Loucy (cell line): ENCODE data around the gene BAG1.

Experiments used
- CTCF ChIP-seq: fragments of 200-600 bp; sonication (generic); conservative IDR thresholded peaks from 2 replicates; pipeline ENCODE4 v1.5.1; 2014; ENCODE audit warnings: mild to moderate bottlenecking, antibody characterized with exemption, low read length
- EZH2phosphoT487 ChIP-seq: fragments of 200-600 bp; IDR thresholded peaks from 2 replicates; pipeline ENCODE4 v1.6.1; 2018; ENCODE audit warnings: antibody characterized with exemption, mild to moderate bottlenecking, moderate library complexity, borderline replicate concordance

GRCh38 chr9:33232815-33233214 is 31.7 kb downstream of the BAG1 start:
- TF ChIP-seq CTCF (no peak), EZH2phosphoT487 (no peak)
